Spleen (tissue), 13 donors: ENCODE data around the gene SPATA1. TPM values are rescaled to one million over a fixed set of nuclear protein-coding genes. Genes with fewer than 3 reads are reported as not detected.
A peak's percentile ranks its signal among the peaks of the same experiment; 100 is the strongest.

Experiments used
- DNase-seq: peaks from one replicate; pipeline ENCODE4 v3.0.0-alpha.2; 2020
- H3K27ac ChIP-seq, 8 donors: fragments of 200-600 bp; sonication (generic) in 7 of 8; 1 replicate in 4 of 8; 2 replicates in 4 of 8; pipeline versions ENCODE4 v1.5.0 to v1.8.0; 2016 to 2021; ENCODE audit warnings: inconsistent platforms in 4 of 8, mild to moderate bottlenecking in 4 of 8, moderate library complexity in 1 of 8
- H3K27me3 ChIP-seq, 7 donors: fragments of 200-600 bp; sonication (generic) in 6 of 7; replicated peaks in 1 of 7; 1 replicate in 4 of 7; 2 replicates in 3 of 7; pipeline versions ENCODE4 v1.5.0 to v1.8.0; 2016 to 2021; ENCODE audit warnings: inconsistent platforms in 3 of 7, mild to moderate bottlenecking in 1 of 7
- H3K36me3 ChIP-seq, 6 donors: fragments of 200-600 bp; sonication (generic) in 5 of 6; 1 replicate in 4 of 6; 2 replicates in 2 of 6; pipeline versions ENCODE4 v1.5.0 to v1.8.0; 2016 to 2021; ENCODE audit warnings: inconsistent platforms in 2 of 6
- H3K4me1 ChIP-seq, 6 donors: fragments of 200-600 bp; sonication (generic) in 5 of 6; 1 replicate in 3 of 6; 2 replicates in 3 of 6; pipeline versions ENCODE4 v1.5.0 to v1.8.0; 2016 to 2021; ENCODE audit warnings: inconsistent platforms in 3 of 6
- H3K4me3 ChIP-seq, 8 donors: fragments of 200-600 bp; sonication (generic) in 7 of 8; 1 replicate in 4 of 8; 2 replicates in 4 of 8; pipeline versions ENCODE4 v1.5.0 to v1.8.0; 2016 to 2021; ENCODE audit warnings: inconsistent platforms in 4 of 8, mild to moderate bottlenecking in 4 of 8, moderate library complexity in 2 of 8
- H3K9me3 ChIP-seq, 8 donors: fragments of 200-600 bp; sonication (generic) in 7 of 8; 1 replicate in 4 of 8; 2 replicates in 4 of 8; pipeline versions ENCODE4 v1.5.0 to v1.8.0; 2016 to 2021; ENCODE audit warnings: inconsistent platforms in 4 of 8
- CTCF ChIP-seq, 11 experiments: fragments of 200-600 bp in 7 of 11; fragments of 450-650 bp in 4 of 11; sonication (generic) in 4 of 11; IDR thresholded peaks in 8 of 11; conservative IDR thresholded peaks in 3 of 11; 1 replicate in 7 of 11; 2 replicates in 4 of 11; pipeline versions ENCODE4 v1.4.0 to v1.8.0; 2016 to 2021; ENCODE audit warnings: antibody characterized with exemption in 11 of 11, inconsistent platforms in 4 of 11, mild to moderate bottlenecking in 1 of 11
- POLR2A ChIP-seq, 3 donors: fragments of 450-650 bp; IDR thresholded peaks; one replicate each; pipeline ENCODE4 v1.5.1; 2017; ENCODE audit warnings: antibody characterized with exemption in 3 of 3, mild to moderate bottlenecking in 1 of 3
- POLR2AphosphoS5 ChIP-seq, 3 donors: sonication (generic); formaldehyde crosslinking; IDR thresholded peaks; one replicate each; pipeline ENCODE4 v1.5.1; 2017; ENCODE audit warnings: antibody characterized with exemption in 3 of 3
- WGBS, 5 donors: extraction: QIAGEN DNeasy Blood & Tissue Kit in 3 of 5; methylation state at CpG; one replicate each; pipeline versions ENCODE4 v1.1.5 to v1.1.7; 2013 to 2018; 5-methylcytosine and 5-hydroxymethylcytosine counted together
- intact Hi-C: fragments of 100-400 bp; cut with DNase I; formaldehyde crosslinking; loops from one replicate; pipeline ENCODE4 v1.15.0; 2023; ENCODE audit warnings: low total_unique reads
- long read RNA-seq, 2 donors: transcript quantifications; one replicate each; lab custom pipeline, GENCODE V29; 2026
- polyA plus RNA-seq, 3 donors: library from polyadenylated mRNA; stranded (reverse); fragments of 200-250 nt; gene quantifications; one replicate each; pipeline ENCODE4 v1.2.1, GENCODE V29; 2013
- total RNA-seq, 7 donors: library from RNA; depleted of rRNA in 3 of 7; stranded (reverse); fragments of >200 nt in 3 of 7; fragmentation: NEBNext Ultra II Directional in 4 of 7; extraction: Animal tissue kit (Norgen Biotek cat#: 25700) in 4 of 7; gene quantifications; one replicate each; pipeline versions ENCODE4 v1.1.0 to v1.2.1, GENCODE V29; 2016 to 2021
- donor health status: healthy with polysubstance abuse.
- donor health status: DM: no; HTN: no; CAD: no; lungs with moderate emphysema.
- donor health status: DM: no; HTN: no; CAD: no.
- donor health status: Bipolar disorder and iron deficiency.
- donor health status: healthy.
- donor health status: DM: no; HTN: no; CAD: no.
- donor health status: DM: yes; HTN: yes; CAD: no.

SPATA1 gene
- total RNA-seq (1 to 10 TPM; 1.4 to 3.0 (median 1.9) TPM), polyA plus RNA-seq (1 to 10 TPM in 1 of 3 donors, under 1 TPM in 2; 0.67 to 1.0 (median 0.83) TPM)
- long read RNA-seq, donor 1: 0 reads
- long read RNA-seq, donor 2, partial matches to known transcripts: 0 of 1 reads
- long read RNA-seq, donor 2, other reads (novel, unspliced or antisense): 0 of 1 reads

DNA sequence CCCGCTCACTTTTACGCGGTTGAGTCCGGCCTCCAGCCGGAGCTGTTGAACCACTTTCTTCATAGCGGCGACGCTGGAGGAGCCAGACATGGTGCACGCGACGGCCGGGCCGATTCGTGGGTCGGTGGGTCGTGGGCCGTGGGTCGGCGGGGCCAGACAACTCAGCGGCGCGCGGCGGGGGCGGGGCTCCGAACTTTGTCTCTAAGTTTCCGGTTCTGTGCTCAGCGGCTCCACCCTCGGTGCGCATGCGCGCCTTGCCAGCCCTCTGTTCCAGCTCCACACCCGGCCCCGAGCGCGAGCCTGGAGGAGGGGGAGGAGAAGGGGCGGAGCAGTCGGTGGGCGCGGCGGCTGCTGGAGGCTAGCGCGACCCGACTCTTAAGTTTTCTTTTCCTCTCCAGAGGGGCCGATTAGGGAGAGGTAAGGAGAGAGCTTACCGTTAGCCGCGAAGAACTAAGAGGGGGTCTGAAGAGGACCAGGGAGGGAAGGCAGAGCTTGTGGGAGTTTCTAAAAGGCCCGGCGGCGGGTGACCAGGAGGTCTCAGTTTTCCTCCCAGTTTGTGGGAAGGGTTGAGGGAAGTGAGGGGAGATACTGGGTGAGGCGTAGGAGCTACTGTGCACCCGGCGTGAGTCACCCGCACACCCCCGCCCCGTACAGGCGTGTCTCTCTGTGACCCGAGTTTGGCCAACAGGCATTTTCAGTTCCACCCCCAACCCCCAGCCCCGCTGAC, at the start of gene SPATA1, which contains the start of gene GNG5:
TSS of gene SPATA1 (plus strand) at position 385 of the 727 bp plus-strand sequence. CDS start 9,974 bp downstream, outside the sequence.
TSS of gene GNG5 (minus strand) at position 580 of the 727 bp plus-strand sequence. CDS start at position 90, 490 bp downstream.
- Histone ChIP-seq H3K27me3 (no peaks in the 10 kb centered on the region), H3K9me3 (peaks cover 0 to 12% (median 10%) of the 10 kb centered on the region in 8 donors), H3K27ac (peak within 1 kb of the TSS; percentile 95 to 99 (median 98)), H3K4me3 (peak within 1 kb of the TSS; percentile 78 to 88 (median 82)), H3K36me3 (peaks cover 0 to 18% (median 2%) of the 10 kb centered on the region in 6 donors), H3K4me1 (peaks cover 35 to 56% (median 48%) of the 10 kb centered on the region in 6 donors)
- TF ChIP-seq POLR2A (IDR thresholded peaks at IDR 0.05) (peak; percentile 19 to 64 (median 63)), POLR2AphosphoS5 (IDR thresholded peaks at IDR 0.05) (peak; percentile 91 to 96 (median 95)), CTCF (IDR thresholded peaks at IDR 0.05 in 8 of 11, conservative IDR thresholded peaks at IDR 0.05 in 3 of 11) (peak in 3 of 11 experiments; percentile 5 to 24 (median 11))
- intact Hi-C loops: no loop called here
- DNase-seq: peak; percentile 100
- WGBS, 5 donors: 0 to 1% (median 1%) methylated on average over 47 to 60 of the region's 60 CpGs

DNA sequence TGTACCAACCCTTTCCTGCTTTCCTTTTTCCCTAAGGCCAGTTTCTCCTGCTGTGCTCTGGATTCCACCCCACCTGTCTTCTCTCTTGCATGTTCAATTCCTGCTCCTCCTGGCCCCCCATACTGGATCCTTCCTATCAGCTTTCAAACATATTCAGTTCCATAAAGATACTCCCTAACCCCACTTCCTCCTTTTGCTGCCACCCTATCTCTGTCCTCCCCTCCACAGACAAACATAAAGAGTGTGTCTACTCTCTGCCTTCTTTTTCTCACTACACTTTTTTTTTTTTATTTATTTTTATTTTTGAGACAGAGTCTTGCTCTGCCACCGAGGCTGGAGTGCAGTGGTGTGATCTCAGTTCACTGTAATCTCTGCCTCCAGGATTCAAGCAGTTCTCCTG, 44.1 kb upstream of the SPATA1 start:
- 71 to 87% (median 84%) methylated on average over 1 of the region's 1 CpG for WGBS, 5 donors
- TF ChIP-seq CTCF (IDR thresholded peaks at IDR 0.05 in 8 of 11, conservative IDR thresholded peaks at IDR 0.05 in 3 of 11) (no peak), POLR2A (IDR thresholded peaks at IDR 0.05) (no peak), POLR2AphosphoS5 (IDR thresholded peaks at IDR 0.05) (no peak)

DNA sequence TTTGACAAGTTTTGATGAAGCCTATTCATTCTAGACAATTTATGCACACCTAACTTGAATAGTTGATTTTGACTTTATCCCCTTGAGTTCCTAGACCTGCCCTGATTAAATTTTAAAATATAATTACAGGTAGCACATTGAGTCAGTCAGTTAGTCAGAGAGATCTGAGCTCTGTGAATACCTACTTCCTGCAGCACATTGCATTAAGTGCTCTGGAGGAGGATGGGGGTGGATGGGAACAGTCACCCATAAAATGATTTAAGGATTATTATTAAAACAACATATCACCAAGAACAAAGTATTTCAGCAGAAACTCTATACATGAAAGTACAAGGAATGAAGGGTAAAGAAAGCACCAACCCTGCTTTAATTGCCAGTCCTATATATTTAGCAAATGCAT, 38.9 kb upstream of the SPATA1 start:
- Histone ChIP-seq H3K27ac (no peak overlapping the region), H3K27me3 (peaks cover 0 to 41% (median 3%) of the 10 kb centered on the region in 7 donors), H3K4me1 (no peaks in the 10 kb centered on the region), H3K4me3 (no peak overlapping the region), H3K9me3 (no peaks in the 10 kb centered on the region), H3K36me3 (no peaks in the 10 kb centered on the region)
- DNase-seq: no peak
- intact Hi-C loops: no loop called here
- TF ChIP-seq POLR2A (IDR thresholded peaks at IDR 0.05) (no peak), POLR2AphosphoS5 (IDR thresholded peaks at IDR 0.05) (no peak), CTCF (IDR thresholded peaks at IDR 0.05 in 8 of 11, conservative IDR thresholded peaks at IDR 0.05 in 3 of 11) (no peak)

More for the DNA sequence above, 44.1 kb upstream of the SPATA1 start:
- intact Hi-C loops: no loop called here
- no peak for DNase-seq
- Histone ChIP-seq H3K4me3 (no peak overlapping the region), H3K4me1 (no peaks in the 10 kb centered on the region), H3K36me3 (no peaks in the 10 kb centered on the region), H3K9me3 (no peaks in the 10 kb centered on the region), H3K27ac (no peak overlapping the region), H3K27me3 (peaks cover 0 to 14% (median 0%) of the 10 kb centered on the region in 7 donors)

GRCh38 chr1:84476225-84476624, 30.0 kb upstream of the SPATA1 start:
- intact Hi-C loops: no loop called here
- TF ChIP-seq POLR2A (IDR thresholded peaks at IDR 0.05) (no peak), POLR2AphosphoS5 (IDR thresholded peaks at IDR 0.05) (no peak), CTCF (IDR thresholded peaks at IDR 0.05 in 8 of 11, conservative IDR thresholded peaks at IDR 0.05 in 3 of 11) (no peak)

More at GRCh38 chr1:84476225-84476624, 30.0 kb upstream of the SPATA1 start:
- peaks cover 0 to 9% (median 0%) of the 10 kb centered on the region in 8 donors for H3K9me3 ChIP-seq
- peaks cover 13 to 24% (median 15%) of the 10 kb centered on the region in 6 donors for H3K4me1 ChIP-seq
- H3K27me3 ChIP-seq: peaks cover 0 to 48% (median 9%) of the 10 kb centered on the region in 7 donors
- DNase-seq: no peak
- WGBS, 5 donors: 51 to 68% (median 61%) methylated on average over 1 of the region's 1 CpG
- H3K4me3 ChIP-seq: no peak overlapping the region
- H3K36me3 ChIP-seq: peaks cover 0 to 4% (median 2%) of the 10 kb centered on the region in 6 donors
- no peak overlapping the region for H3K27ac ChIP-seq
